Naive thymus-derived CD4-positive, alpha-beta T cell (primary cell): ENCODE results near the gene MYO10. TPM values are rescaled to one million over a fixed set of nuclear protein-coding genes. Genes with fewer than 3 reads are reported as not detected.
"Not testable (repeated sequence)": the region's sequence is repeated elsewhere in the genome, so short reads cannot be mapped to it uniquely, and the experiment has no call there.

ENCODE experiments used
- ATAC-seq: fragments of 150-1000 bp; cut with Tn5 transposase; 2 replicates; pipeline ENCODE4 v1.10.0; 2021; ENCODE audit warnings: mild to moderate bottlenecking, moderate library complexity
- CTCF ChIA-PET: fragments of 350-600 bp; sonication (Branson Sonifier 250); formaldehyde crosslinking; loops from one replicate; lab custom pipeline; 2021; ENCODE audit warnings: antibody characterized with exemption; lab: Charles Lee
- POLR2A ChIA-PET: fragments of 350-600 bp; sonication (Branson Sonifier 250); formaldehyde crosslinking; loops from one replicate; lab custom pipeline; 2021; ENCODE audit warnings: antibody characterized with exemption, inconsistent platforms; lab: Charles Lee
- DNase-seq, 9 donors: peaks; one replicate each; pipeline versions ENCODE4 v3.0.0 to v3.0.0-alpha.2; 2020 to 2022; ENCODE audit warnings: mixed read lengths in 1 of 9
- H3K27ac ChIP-seq: one replicate; pipeline ENCODE4 v1.7.0; 2013; ENCODE audit warnings: mild to moderate bottlenecking, low read depth, low read length, moderate library complexity
- H3K27me3 ChIP-seq, 2 donors: one replicate each; pipeline ENCODE4 v1.7.0; 2013; ENCODE audit warnings: low read length in 2 of 2, mild to moderate bottlenecking in 2 of 2, moderate library complexity in 2 of 2; ENCODE audit not compliant: control insufficient read depth in 2 of 2, insufficient read depth in 2 of 2
- H3K36me3 ChIP-seq, 3 experiments: 1 replicate in 2 of 3; 2 replicates in 1 of 3; pipeline ENCODE4 v1.7.0; 2013; ENCODE audit warnings: low read length in 3 of 3, mild to moderate bottlenecking in 3 of 3, moderate library complexity in 1 of 3; ENCODE audit not compliant: insufficient read depth in 3 of 3, control insufficient read depth in 2 of 3
- H3K4me1 ChIP-seq, 2 donors: one replicate each; pipeline ENCODE4 v1.7.0; 2013; ENCODE audit warnings: low read length in 2 of 2, mild to moderate bottlenecking in 2 of 2, moderate library complexity in 1 of 2; ENCODE audit not compliant: control insufficient read depth in 2 of 2, insufficient read depth in 2 of 2
- H3K4me3 ChIP-seq: 2 replicates; pipeline ENCODE4 v1.7.0; 2013; ENCODE audit warnings: mild to moderate bottlenecking, low read length
- H3K9me3 ChIP-seq, 3 experiments: 1 replicate in 2 of 3; 2 replicates in 1 of 3; pipeline ENCODE4 v1.7.0; 2013; ENCODE audit warnings: low read length in 3 of 3; ENCODE audit not compliant: control insufficient read depth in 2 of 3
- H3K27ac Mint-ChIP-seq, 9 donors: one replicate each; pipeline ENCODE4 v1.8.0; 2020 to 2022; ENCODE audit warnings: mixed read lengths in 9 of 9, mild to moderate bottlenecking in 8 of 9, moderate library complexity in 5 of 9, inconsistent platforms in 2 of 9
- H3K27me3 Mint-ChIP-seq, 5 donors: one replicate each; pipeline ENCODE4 v1.8.0; 2021 to 2022; ENCODE audit warnings: mixed read lengths in 5 of 5, mild to moderate bottlenecking in 1 of 5
- H3K36me3 Mint-ChIP-seq, 5 donors: one replicate each; pipeline ENCODE4 v1.8.0; 2020 to 2022; ENCODE audit warnings: mixed read lengths in 5 of 5, mild to moderate bottlenecking in 3 of 5, inconsistent platforms in 1 of 5
- H3K4me1 Mint-ChIP-seq, 7 donors: one replicate each; pipeline ENCODE4 v1.8.0; 2020 to 2022; ENCODE audit warnings: mixed read lengths in 7 of 7, mild to moderate bottlenecking in 3 of 7, inconsistent platforms in 1 of 7
- H3K4me3 Mint-ChIP-seq, 10 donors: one replicate each; pipeline ENCODE4 v1.8.0; 2020 to 2022; ENCODE audit warnings: mild to moderate bottlenecking in 10 of 10, mixed read lengths in 10 of 10, moderate library complexity in 6 of 10, inconsistent platforms in 2 of 10
- H3K9me3 Mint-ChIP-seq, 11 donors: one replicate each; pipeline ENCODE4 v1.8.0; 2020 to 2022; ENCODE audit warnings: mixed read lengths in 11 of 11, mild to moderate bottlenecking in 4 of 11, inconsistent platforms in 1 of 11, moderate library complexity in 1 of 11
- intact Hi-C, 2 donors: fragments of 100-400 bp; cut with micrococcal nuclease; formaldehyde crosslinking; loops; one replicate each; pipeline ENCODE4 v1.15.1; 2023
- polyA plus RNA-seq, 2 donors: library from polyadenylated mRNA; unstranded; fragments of 300-500 nt; fragmentation: Illumina TruSeq; gene quantifications; one replicate each; pipeline ENCODE4 v1.2.3, GENCODE V29; 2021
- total RNA-seq, 6 experiments: library from RNA in 5 of 6; stranded (reverse) in 5 of 6; gene quantifications; 1 replicate in 5 of 6; 2 replicates in 1 of 6; pipeline ENCODE4 v1.2.3 and lab custom pipeline; 2021 to 2026

MYO10 gene
- total and polyA plus RNA-seq, 7 experiments from 2014 or later: 0.02 to 1.0 TPM; not detected in 5

GRCh38 chr5:16879650-16880049, 56.4 kb downstream of the MYO10 start:
- Histone ChIP-seq H3K27ac (no peak overlapping the region), H3K36me3 (no peaks in the 10 kb centered on the region), H3K4me1 (no peaks in the 10 kb centered on the region), H3K9me3 (no peaks in the 10 kb centered on the region), H3K4me3 (no peak overlapping the region), H3K27me3 (no peaks in the 10 kb centered on the region)
- DNase-seq (no peak), ATAC-seq (no peak)
- Mint-ChIP-seq H3K36me3 (no peaks in the 10 kb centered on the region), H3K9me3 (peaks cover 0 to 4% (median under 1%) of the 10 kb centered on the region in 11 donors), H3K27ac (no peak overlapping the region), H3K4me3 (no peak overlapping the region), H3K4me1 (no peaks in the 10 kb centered on the region), H3K27me3 (peaks cover 0 to 4% (median 0%) of the 10 kb centered on the region in 5 donors)
- POLR2A ChIA-PET: no interaction called here
- CTCF ChIA-PET: no interaction called here
- intact Hi-C loops: no loop called here

GRCh38 chr5:16879191-16879590, 56.9 kb downstream of the MYO10 start:
- Mint-ChIP-seq H3K36me3 (peaks cover 0 to 4% (median 0%) of the 10 kb centered on the region in 5 donors), H3K9me3 (peaks cover 0 to 7% (median 5%) of the 10 kb centered on the region in 11 donors), H3K27ac (no peak overlapping the region), H3K27me3 (peaks cover 0 to 4% (median 0%) of the 10 kb centered on the region in 5 donors), H3K4me3 (no peak overlapping the region), H3K4me1 (no peaks in the 10 kb centered on the region)
- Histone ChIP-seq H3K4me1 (no peaks in the 10 kb centered on the region), H3K9me3 (no peaks in the 10 kb centered on the region), H3K4me3 (no peak overlapping the region), H3K36me3 (no peaks in the 10 kb centered on the region), H3K27me3 (no peaks in the 10 kb centered on the region), H3K27ac (no peak overlapping the region)
- POLR2A ChIA-PET: no interaction called here
- CTCF ChIA-PET: no interaction called here
- DNase-seq: no peak
- ATAC-seq: no peak
- intact Hi-C loops: no loop called here

- Histone ChIP-seq H3K4me3 (no peak overlapping the region), H3K27me3 (no peaks in the 10 kb centered on the region), H3K9me3 (no peaks in the 10 kb centered on the region), H3K27ac (no peak overlapping the region), H3K36me3 (no peaks in the 10 kb centered on the region), H3K4me1 (no peaks in the 10 kb centered on the region)
- ChIA-PET POLR2A (no interaction called here), CTCF (no interaction called here)
- peaks cover 0 to 3% (median 0%) of the 10 kb centered on the region in 5 donors for H3K27me3 Mint-ChIP-seq
- H3K4me1 Mint-ChIP-seq: no peaks in the 10 kb centered on the region
- DNase-seq (no peak), ATAC-seq (no peak)
- H3K27ac Mint-ChIP-seq: no peak overlapping the region
- peaks cover 0 to 4% (median 0%) of the 10 kb centered on the region in 5 donors for H3K36me3 Mint-ChIP-seq
- H3K9me3 Mint-ChIP-seq: peaks cover 0 to 11% (median 7%) of the 10 kb centered on the region in 11 donors
- no peak overlapping the region for H3K4me3 Mint-ChIP-seq
- intact Hi-C loops: no loop called here
These were observed 58.7 kb downstream of the MYO10 start for GRCh38 chr5:16877267-16877935.

GRCh38 chr5:16874424-16874823, 61.7 kb downstream of the MYO10 start:
- CTCF ChIA-PET, ATAC-seq, H3K27me3 Mint-ChIP-seq, POLR2A ChIA-PET, DNase-seq, H3K4me1 ChIP-seq, H3K36me3 Mint-ChIP-seq, H3K27me3 ChIP-seq, intact Hi-C loops, H3K36me3 ChIP-seq, H3K4me3 ChIP-seq, H3K9me3 ChIP-seq, H3K4me1 Mint-ChIP-seq, H3K4me3 Mint-ChIP-seq, H3K27ac Mint-ChIP-seq, H3K27ac ChIP-seq: not testable (repeated sequence)
- H3K9me3 Mint-ChIP-seq: peaks cover 0 to 20% (median 9%) of the 10 kb centered on the region in 11 donors

- Histone ChIP-seq H3K27me3 (no peaks in the 10 kb centered on the region), H3K4me3 (no peak overlapping the region), H3K9me3 (no peaks in the 10 kb centered on the region), H3K27ac (no peak overlapping the region), H3K4me1 (no peaks in the 10 kb centered on the region), H3K36me3 (no peaks in the 10 kb centered on the region)
- Mint-ChIP-seq H3K27ac (no peak overlapping the region), H3K9me3 (peaks cover 0 to 20% (median 9%) of the 10 kb centered on the region in 11 donors), H3K27me3 (peaks cover 0 to 5% (median 0%) of the 10 kb centered on the region in 5 donors), H3K36me3 (peaks cover 0 to 4% (median 0%) of the 10 kb centered on the region in 5 donors), H3K4me1 (no peaks in the 10 kb centered on the region), H3K4me3 (no peak overlapping the region)
- ChIA-PET POLR2A (no interaction called here), CTCF (no interaction called here)
- intact Hi-C loops: no loop called here
- DNase-seq (no peak), ATAC-seq (no peak)
These were observed 64.2 kb downstream of the MYO10 start for GRCh38 chr5:16871746-16872339.

- Mint-ChIP-seq H3K27ac (no peak overlapping the region), H3K36me3 (peaks cover 0 to 4% (median 0%) of the 10 kb centered on the region in 5 donors)
These were observed 65.2 kb downstream of the MYO10 start for GRCh38 chr5:16870878-16871277.

More at GRCh38 chr5:16870878-16871277, 65.2 kb downstream of the MYO10 start:
- peaks cover 0 to 5% (median 0%) of the 10 kb centered on the region in 5 donors for H3K27me3 Mint-ChIP-seq
- H3K4me3 ChIP-seq: no peak overlapping the region
- H3K4me1 ChIP-seq: no peaks in the 10 kb centered on the region
- ChIA-PET POLR2A (no interaction called here), CTCF (interaction anchor here (0.6 kb wide), 1 partner anchor 350 kb away, joined by 4 read pairs; no protein-coding TSS in a partner anchor)
- DNase-seq: no peak
- no peaks in the 10 kb centered on the region for H3K27me3 ChIP-seq
- intact Hi-C loops: no loop called here
- no peaks in the 10 kb centered on the region for H3K36me3 ChIP-seq
- no peaks in the 10 kb centered on the region for H3K4me1 Mint-ChIP-seq
- no peak overlapping the region for H3K4me3 Mint-ChIP-seq
- peaks cover 0 to 20% (median 9%) of the 10 kb centered on the region in 11 donors for H3K9me3 Mint-ChIP-seq
- no peak overlapping the region for H3K27ac ChIP-seq
- no peaks in the 10 kb centered on the region for H3K9me3 ChIP-seq
- ATAC-seq: no peak
